MM.1S (cell line): ENCODE results near the gene FAXDC2.

Experiments used
- EZH2 ChIP-seq: fragments of 300-600 bp; sonication (generic); optimal IDR thresholded peaks from 2 replicates; pipeline ENCODE3; 2017; ENCODE audit warnings: low read depth, mild to moderate bottlenecking, antibody characterized with exemption, low read length, mixed read lengths
- TF ChIP-seq, protein P1 (sequence below): fragments of 300-600 bp; sonication (generic); IDR thresholded peaks from 2 replicates; pipeline ENCODE4 v1.5.1; 2016; ENCODE audit warnings: antibody characterized with exemption, low read length, mixed read lengths

DNA sequence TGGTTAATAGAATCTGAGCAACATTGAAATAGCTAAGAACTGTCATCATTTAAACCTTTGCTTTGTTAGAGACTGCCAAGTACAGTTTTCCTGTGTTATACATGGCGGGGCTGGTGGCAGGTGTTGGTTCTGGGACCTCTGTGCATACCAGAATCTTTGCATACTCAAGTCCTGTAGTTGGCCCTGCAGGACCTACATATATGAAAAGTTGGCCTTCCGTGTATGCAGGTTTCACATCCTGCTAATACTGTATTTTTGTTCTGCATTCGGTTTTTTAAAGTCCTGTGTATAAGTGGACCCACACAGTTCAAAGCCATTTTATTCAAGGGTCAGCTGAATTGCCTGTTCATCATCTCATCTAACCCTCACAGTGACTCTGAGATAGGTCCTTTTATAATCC is 58.9 kb downstream of the FAXDC2 start:
- TF ChIP-seq, protein P1, sequence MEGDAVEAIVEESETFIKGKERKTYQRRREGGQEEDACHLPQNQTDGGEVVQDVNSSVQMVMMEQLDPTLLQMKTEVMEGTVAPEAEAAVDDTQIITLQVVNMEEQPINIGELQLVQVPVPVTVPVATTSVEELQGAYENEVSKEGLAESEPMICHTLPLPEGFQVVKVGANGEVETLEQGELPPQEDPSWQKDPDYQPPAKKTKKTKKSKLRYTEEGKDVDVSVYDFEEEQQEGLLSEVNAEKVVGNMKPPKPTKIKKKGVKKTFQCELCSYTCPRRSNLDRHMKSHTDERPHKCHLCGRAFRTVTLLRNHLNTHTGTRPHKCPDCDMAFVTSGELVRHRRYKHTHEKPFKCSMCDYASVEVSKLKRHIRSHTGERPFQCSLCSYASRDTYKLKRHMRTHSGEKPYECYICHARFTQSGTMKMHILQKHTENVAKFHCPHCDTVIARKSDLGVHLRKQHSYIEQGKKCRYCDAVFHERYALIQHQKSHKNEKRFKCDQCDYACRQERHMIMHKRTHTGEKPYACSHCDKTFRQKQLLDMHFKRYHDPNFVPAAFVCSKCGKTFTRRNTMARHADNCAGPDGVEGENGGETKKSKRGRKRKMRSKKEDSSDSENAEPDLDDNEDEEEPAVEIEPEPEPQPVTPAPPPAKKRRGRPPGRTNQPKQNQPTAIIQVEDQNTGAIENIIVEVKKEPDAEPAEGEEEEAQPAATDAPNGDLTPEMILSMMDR: no peak
- no peak for TF ChIP-seq EZH2
